Osteocyte (in vitro differentiated cells): Measurements from ENCODE around the gene UBE2G2. TPM values are rescaled to one million over a fixed set of nuclear protein-coding genes. Genes with fewer than 3 reads are reported as not detected.

ENCODE experiments used
- DNase-seq: peaks from one replicate; pipeline ENCODE4 v3.0.0; 2021; ENCODE audit warnings: mixed read lengths; ENCODE audit not compliant: unreplicated experiment; ENCODE audit errors: extremely low spot score
- H3K27ac Mint-ChIP-seq: one replicate; pipeline ENCODE4 v1.8.0; 2021; ENCODE audit warnings: mild to moderate bottlenecking, mixed read lengths; ENCODE audit not compliant: unreplicated experiment
- H3K27me3 Mint-ChIP-seq: one replicate; pipeline ENCODE4 v1.8.0; 2021; ENCODE audit warnings: mixed read lengths; ENCODE audit not compliant: unreplicated experiment
- H3K36me3 Mint-ChIP-seq: one replicate; pipeline ENCODE4 v1.8.0; 2021; ENCODE audit warnings: mixed read lengths; ENCODE audit not compliant: unreplicated experiment
- H3K4me1 Mint-ChIP-seq: one replicate; pipeline ENCODE4 v1.8.0; 2021; ENCODE audit warnings: mixed read lengths; ENCODE audit not compliant: unreplicated experiment
- H3K4me3 Mint-ChIP-seq: one replicate; pipeline ENCODE4 v1.8.0; 2021; ENCODE audit warnings: mild to moderate bottlenecking, moderate library complexity, mixed read lengths; ENCODE audit not compliant: unreplicated experiment
- H3K9me3 Mint-ChIP-seq: one replicate; pipeline ENCODE4 v1.8.0; 2021; ENCODE audit warnings: mixed read lengths; ENCODE audit not compliant: unreplicated experiment
- total RNA-seq: library from RNA; stranded (reverse); gene quantifications from 2 replicates; pipeline ENCODE4 v1.2.1, GENCODE V29; 2021
- TF ChIP-seq, protein P1 (sequence below): fragments of 200-600 bp; sonication (generic); IDR thresholded peaks from 2 replicates; pipeline ENCODE4 v1.5.0; 2021; ENCODE audit warnings: antibody characterized with exemption, mild to moderate bottlenecking, moderate library complexity

Gene UBE2G2
- total RNA-seq, 1 donor from 2014 or later, result 78.7 TPM

DNA sequence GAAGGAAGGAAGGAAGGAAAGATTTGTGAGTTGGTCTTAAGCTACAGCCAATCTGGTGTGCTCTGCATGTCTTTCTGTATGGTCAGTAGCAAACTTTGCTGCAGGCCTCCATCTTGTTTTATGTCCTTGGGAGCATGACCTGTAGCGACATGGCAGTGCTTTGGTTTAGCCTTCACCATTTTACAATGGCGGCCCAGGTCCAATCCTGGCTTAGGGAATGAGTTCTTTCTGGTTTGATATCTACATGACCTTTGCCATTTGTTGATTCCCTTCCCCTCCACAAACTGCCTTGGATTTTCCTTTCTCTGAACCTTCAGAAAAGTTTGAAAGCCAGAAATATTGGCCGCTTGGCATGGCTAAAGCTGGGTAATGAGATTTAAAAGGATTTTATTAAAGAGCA is 59.7 kb downstream of the UBE2G2 start:
- no peak overlapping the region for H3K4me3 Mint-ChIP-seq
- DNase-seq, result peak; percentile 17
- peaks cover 18% of the 10 kb centered on the region for H3K4me1 Mint-ChIP-seq
- no peaks in the 10 kb centered on the region for H3K9me3 Mint-ChIP-seq
- no peak overlapping the region for H3K27ac Mint-ChIP-seq
- H3K27me3 Mint-ChIP-seq, result peaks cover 48% of the 10 kb centered on the region
- TF ChIP-seq, protein P1, sequence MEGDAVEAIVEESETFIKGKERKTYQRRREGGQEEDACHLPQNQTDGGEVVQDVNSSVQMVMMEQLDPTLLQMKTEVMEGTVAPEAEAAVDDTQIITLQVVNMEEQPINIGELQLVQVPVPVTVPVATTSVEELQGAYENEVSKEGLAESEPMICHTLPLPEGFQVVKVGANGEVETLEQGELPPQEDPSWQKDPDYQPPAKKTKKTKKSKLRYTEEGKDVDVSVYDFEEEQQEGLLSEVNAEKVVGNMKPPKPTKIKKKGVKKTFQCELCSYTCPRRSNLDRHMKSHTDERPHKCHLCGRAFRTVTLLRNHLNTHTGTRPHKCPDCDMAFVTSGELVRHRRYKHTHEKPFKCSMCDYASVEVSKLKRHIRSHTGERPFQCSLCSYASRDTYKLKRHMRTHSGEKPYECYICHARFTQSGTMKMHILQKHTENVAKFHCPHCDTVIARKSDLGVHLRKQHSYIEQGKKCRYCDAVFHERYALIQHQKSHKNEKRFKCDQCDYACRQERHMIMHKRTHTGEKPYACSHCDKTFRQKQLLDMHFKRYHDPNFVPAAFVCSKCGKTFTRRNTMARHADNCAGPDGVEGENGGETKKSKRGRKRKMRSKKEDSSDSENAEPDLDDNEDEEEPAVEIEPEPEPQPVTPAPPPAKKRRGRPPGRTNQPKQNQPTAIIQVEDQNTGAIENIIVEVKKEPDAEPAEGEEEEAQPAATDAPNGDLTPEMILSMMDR, result no peak
- no peaks in the 10 kb centered on the region for H3K36me3 Mint-ChIP-seq

DNA sequence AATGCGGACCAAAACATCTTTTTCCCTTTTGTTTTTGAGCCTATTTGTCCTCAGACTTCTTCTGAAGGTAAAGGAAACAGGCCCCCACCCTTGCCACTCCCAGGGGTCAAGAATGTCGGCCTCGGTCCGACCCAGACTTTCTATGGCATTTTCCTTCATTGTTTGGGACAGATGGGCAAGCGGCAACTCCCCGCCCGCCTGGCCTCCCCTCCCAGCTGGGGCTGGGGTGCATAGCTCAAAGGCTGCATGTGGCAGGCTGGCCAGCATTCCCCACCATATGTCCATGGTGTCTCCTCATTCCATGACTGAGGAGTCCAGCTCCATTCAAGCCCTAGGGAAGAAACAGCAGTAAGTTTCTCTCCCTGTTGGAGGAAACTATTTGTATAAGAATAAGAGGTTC is 60.9 kb downstream of the UBE2G2 start:
- Mint-ChIP-seq H3K4me1 (peaks cover 30% of the 10 kb centered on the region), H3K4me3 (no peak overlapping the region), H3K27ac (no peak overlapping the region), H3K27me3 (peaks cover 46% of the 10 kb centered on the region), H3K36me3 (no peaks in the 10 kb centered on the region), H3K9me3 (no peaks in the 10 kb centered on the region)
- TF ChIP-seq, protein P1, result no peak
- DNase-seq, result peak; percentile 77

DNA sequence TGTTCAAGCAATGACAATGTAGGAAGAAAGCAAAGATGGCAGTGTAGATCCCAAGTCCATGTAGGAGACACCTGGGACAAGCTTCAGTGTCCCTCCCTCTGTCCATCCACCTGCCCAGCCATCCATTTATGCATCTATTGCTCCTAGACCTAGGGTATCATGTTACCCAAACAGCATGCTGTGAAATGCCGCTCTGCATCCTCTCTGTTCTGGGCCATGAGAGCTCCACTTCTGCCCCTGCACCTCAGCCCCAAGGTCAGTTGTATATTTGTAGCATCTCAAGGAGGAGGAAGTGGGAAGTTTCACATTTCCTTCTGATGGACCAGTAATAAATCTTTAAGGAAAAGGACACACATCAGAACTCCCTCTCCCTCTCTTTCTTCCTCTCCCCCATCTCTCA is 62.3 kb downstream of the UBE2G2 start:
- H3K27me3 Mint-ChIP-seq, result peaks cover 43% of the 10 kb centered on the region
- no peak overlapping the region for H3K27ac Mint-ChIP-seq
- DNase-seq, result peak; percentile 8
- peaks cover 37% of the 10 kb centered on the region for H3K4me1 Mint-ChIP-seq
- TF ChIP-seq, protein P1, result no peak
- no peak overlapping the region for H3K4me3 Mint-ChIP-seq
- no peaks in the 10 kb centered on the region for H3K9me3 Mint-ChIP-seq
- no peaks in the 10 kb centered on the region for H3K36me3 Mint-ChIP-seq

DNA sequence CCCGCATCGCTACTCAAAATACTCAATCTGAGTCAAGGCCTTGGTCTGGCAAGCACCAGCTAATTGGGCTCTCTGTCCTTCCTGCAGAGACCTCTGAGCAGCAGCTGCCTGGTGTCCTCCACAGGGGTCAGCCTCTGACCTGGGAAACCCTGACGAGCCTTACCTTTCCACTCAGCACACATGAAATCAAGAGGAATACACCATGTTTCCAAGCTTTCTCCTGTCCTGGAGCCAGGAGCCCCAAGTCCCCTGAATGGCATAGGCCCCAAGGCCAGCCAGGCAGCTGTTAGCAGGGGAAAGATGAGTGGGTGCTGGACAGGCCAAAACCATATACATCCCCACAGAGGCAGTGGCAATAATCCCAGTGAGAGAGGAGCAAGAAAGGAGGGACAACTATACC is 63.0 kb downstream of the UBE2G2 start:
- no peak overlapping the region for H3K4me3 Mint-ChIP-seq
- TF ChIP-seq, protein P1, result no peak
- peaks cover 42% of the 10 kb centered on the region for H3K4me1 Mint-ChIP-seq

DNA sequence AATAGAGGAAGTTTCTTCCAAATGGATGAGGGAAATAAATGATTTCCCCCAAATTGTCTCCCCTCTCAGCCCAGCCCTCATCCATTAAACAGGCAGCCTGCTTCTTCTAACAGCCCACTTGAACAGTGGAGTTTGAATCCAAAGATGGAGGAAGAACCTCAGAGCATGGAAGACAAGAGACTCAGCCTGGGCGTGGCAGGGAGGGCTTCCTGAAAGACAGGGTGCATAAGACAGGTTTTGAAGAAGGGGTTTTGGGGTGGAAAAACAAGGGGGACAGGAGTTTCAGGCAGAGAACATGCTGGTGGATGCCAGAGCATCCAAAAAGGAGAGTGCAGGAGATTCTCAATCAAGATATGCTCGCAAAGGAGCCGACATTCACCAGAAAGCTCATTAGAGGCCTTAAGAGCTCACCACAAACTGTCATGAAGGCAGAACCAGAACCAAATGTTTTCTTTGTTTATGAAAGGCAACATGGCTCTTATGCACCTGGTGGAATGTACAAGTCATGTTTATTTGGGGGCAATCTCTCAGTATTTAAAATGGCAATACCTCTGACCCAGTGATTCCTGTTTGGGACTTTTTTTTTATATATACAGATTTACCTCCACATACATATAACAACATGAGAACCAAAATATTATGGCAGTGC is 63.8 kb downstream of the UBE2G2 start:
- TF ChIP-seq, protein P1, result no peak
- H3K9me3 Mint-ChIP-seq, result no peaks in the 10 kb centered on the region
- no peaks in the 10 kb centered on the region for H3K36me3 Mint-ChIP-seq
- peaks cover 46% of the 10 kb centered on the region for H3K4me1 Mint-ChIP-seq
- DNase-seq, result peak; percentile 44
- peaks cover 37% of the 10 kb centered on the region for H3K27me3 Mint-ChIP-seq
- H3K4me3 Mint-ChIP-seq, result no peak overlapping the region
- no peak overlapping the region for H3K27ac Mint-ChIP-seq

More for the DNA sequence above, 63.0 kb downstream of the UBE2G2 start:
- DNase-seq, result peak; percentile 64
- Mint-ChIP-seq H3K27ac (no peak overlapping the region), H3K36me3 (no peaks in the 10 kb centered on the region), H3K27me3 (peaks cover 36% of the 10 kb centered on the region), H3K9me3 (no peaks in the 10 kb centered on the region)
